GM18508 (cell line): Measurements from ENCODE around the gene RGMA.

Source experiments
- ATAC-seq: cut with Tn5 transposase; IDR thresholded peaks from one replicate; pipeline ENCODE4 v1.9.1; 2021; ENCODE audit warnings: moderate number of reproducible peaks; ENCODE audit not compliant: insufficient read depth, unreplicated experiment

The RGMA gene

DNA sequence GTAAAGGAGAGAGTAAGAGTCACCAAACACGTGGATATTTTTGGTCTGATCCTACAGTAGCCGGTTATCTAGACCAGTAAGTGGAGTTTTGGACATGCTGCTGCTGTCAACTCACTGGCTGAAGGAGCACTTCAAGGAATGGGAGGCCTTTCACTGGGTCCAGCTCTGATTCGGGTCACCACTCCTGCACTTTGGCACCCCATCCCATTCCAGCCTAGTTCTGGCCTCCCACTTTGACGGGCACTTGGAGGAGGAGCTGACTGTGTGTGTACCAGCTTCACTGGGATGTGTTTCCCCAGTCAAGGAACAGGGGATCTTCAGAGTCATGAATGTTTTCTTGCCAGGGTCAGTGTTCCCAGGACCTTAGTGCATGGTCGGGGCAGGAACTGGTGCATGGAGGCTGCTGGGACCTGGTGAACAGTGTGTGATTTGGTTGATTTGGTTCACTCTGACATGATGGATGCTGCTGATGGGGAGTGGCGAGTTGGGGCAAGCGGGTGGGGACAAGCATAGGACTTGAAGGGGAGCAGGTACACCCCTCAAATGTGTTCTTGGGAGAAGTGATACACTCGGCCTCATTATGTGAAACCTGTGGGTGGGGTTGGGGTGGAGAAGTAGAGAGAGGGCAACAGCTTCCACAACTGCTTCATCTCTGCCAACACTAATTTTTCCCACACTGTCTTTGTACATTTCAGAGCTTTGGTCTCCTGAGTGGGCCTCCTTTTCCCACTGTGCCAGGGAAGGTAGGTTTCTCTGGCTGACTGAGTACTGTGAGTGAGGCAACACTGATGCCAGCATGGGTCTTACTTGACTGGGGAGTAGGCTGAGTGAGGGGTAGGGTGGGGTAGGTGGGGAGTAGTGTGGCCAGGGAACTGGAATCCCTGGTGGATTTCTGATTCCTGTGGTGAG, 64.0 kb downstream of the RGMA start:
- ATAC-seq: no peak

DNA sequence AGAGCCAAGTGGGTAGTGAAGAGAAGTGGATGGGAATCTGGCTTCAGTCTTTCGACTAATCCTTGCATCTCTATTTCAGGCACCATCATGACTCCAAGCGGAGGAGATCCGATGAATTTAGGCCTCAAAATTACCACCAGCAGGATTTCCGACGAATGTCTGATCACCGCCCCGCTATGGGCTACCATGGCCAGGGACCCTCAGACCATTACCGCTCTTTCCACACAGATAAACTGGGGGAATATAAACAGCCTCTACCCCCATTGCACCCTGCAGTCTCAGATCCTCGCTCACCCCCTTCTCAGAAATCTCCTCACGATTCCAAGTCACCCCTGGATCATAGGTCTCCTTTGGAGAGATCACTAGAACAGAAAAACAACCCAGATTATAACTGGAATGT, 64.7 kb downstream of the RGMA start:
- ATAC-seq: no peak

- ATAC-seq: peak; percentile 71
Observed at GRCh38 chr15:93020976-93021772, 67.8 kb downstream of the RGMA start.

DNA sequence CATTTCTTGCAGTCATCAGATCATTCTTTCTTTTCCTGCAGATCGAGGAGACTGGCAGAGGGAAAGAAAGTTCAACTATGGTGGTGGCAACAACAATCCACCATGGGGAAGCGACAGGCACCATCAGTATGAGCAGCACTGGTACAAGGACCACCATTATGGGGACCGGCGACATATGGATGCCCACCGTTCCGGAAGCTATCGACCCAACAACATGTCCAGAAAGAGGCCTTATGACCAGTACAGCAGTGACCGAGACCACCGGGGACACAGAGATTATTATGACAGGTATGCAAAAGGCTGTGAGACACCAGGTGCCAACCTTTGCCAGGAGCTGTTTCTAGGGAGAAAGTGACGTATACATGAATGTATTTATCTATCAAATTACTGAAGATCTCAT, 69.0 kb downstream of the RGMA start:
- ATAC-seq: no peak

DNA sequence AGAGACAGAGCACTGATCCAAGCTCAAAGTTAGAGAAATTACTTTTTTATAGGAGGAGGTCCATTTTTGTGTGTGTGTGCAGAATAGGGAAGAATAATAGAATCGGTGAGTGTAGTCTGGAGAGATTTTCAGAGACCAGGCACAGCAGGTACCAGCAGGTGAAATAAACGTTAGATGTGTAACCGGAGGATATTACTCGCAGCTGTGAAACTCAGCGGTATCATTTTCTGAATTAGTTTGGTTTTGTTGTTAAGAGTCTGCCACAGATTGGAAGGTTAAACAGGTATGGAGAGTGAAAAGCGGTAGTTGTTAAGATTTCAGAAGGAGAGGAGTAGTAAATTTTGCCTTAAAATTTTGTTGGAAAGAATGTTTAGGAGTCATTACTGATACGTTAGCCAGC, 69.9 kb downstream of the RGMA start:
- ATAC-seq: no peak

DNA sequence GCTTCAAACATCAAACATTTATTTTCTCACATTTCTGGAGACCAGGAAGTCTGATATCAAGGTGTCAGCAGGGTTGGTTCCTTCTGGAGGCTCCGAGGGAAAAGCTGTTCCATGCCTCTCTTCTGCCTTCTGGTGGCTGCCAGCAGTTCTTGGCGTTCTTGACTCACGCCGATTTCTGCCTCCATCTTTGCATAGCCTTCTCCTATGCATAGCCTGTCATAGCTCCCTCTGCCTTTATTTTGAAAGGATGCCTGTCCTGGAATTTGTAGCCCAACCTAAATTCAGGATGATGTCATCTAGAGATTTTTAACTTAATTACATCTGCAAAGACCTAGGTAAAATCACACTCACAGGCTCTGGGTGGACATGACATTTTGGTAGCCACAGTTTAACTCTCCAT, 70.4 kb downstream of the RGMA start:
- ATAC-seq: no peak

DNA sequence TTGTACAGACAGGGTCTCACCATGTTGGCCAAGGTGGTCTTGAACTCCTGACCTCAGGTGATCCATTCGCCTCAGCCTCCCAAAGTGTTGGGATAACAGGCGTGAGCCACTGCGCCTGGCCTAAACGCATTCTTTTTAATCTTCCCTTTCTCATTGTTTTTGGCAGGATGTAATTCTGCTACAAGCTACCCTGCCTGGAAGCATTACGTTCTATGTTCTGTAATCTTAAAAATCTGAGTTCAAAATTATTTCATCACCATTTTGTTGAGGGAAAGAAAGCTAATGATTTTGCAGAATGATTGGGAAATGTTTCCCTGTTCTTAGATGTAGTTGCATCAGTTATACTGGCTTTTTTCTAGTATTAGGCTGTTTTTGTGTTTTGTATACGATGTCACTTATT, 71.5 kb downstream of the RGMA start:
- no peak for ATAC-seq

DNA sequence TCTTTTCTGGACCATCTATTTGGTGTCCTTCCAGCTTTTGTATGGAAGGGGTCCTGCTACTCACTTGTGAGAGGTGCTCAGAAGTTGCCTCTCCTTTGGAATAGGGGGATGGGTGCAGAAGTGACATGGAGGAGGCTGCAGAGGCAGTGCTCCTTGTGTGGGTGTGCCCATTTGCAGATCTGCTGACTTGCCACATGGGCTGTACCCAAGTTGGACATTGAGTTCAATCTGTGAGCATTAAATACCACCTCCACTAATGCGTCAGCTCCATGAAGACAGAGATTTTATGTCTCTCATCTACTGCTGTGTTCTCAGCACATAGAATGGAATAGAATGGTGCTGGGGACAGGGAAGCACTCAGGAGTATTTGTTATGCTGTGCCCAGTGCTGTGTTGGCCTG, 76.2 kb downstream of the RGMA start:
- no peak for ATAC-seq

DNA sequence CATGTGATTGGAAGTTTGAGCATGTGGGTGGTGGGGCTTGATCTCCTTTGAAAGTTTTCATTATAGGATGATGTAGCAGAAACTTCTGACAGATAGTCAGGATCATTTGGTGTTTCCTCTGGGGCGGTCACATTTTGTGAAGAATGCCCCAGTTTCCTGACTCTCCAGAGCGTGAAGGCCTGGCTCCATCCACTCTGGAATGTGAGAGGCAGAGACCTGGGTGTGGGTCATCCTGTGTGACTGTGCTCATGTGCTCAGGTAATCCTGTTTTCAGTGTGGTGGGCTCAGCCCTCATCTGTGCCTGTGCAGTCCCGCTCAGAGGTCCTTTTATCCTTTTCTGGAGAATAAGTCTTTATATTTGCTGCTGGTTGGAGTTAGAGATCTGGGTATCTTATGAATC, 81.0 kb downstream of the RGMA start:
- ATAC-seq: no peak

DNA sequence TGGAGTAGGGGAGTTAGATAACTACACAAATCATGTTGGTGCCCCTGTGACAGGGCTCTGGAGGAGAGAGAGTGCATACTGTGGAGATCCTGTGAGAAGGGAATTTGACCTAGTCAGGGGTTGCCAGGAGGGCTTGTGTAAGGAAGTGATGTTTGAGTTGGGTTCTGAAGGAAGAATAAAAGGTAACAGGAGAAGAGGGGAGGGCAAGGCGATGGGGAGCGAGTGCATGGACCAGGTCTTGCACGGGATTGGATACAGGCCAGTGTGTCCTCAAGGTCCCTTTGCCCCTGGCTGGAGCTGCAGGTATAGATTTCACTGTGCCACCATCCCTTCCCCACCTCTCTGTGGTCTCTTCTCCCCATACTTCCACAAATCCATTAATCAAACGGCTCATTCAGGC, 83.9 kb downstream of the RGMA start:
- ATAC-seq: no peak

DNA sequence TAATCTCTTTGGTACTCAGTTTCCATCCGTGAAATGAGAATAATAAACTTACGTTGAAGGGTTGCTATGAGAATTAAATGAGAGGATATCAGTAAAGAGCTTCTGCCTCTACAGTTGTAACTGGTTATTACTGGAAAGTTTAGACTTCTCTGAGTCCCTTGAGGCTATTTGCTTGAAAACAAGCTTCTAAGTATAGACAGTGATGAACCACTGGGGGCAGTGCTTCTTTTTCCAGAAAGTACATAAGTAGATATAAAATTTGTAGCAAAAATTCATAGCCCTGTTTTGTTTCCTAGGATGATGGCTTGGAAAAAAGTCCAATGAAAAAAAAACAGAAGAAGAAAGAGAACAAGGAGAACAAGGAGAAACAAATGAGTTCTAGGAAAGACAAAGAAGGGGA, 87.1 kb downstream of the RGMA start:
- no peak for ATAC-seq

DNA sequence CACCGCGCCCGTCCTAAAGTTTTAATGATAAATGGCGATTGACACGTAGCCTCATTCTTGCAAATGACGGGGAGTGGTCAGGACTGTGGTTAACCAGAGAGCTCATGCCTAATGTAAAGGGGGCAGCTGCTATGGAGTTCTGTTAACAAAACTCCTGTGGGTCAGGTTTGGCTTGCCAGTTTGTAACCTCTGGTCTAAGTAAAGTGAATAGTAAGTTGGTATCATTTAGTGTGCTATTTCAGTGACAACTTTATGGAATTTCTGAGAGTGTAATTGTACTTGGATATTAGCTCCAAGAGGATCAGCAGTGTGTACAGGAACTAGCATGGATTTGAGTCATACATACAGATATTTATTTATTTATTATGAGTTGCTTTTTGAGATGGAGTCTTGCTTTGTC, 87.9 kb downstream of the RGMA start:
- no peak for ATAC-seq

GRCh38 chr15:92997821-92998220, 91.2 kb downstream of the RGMA start:
- no peak for ATAC-seq

GRCh38 chr15:92992720-92993119, 96.3 kb downstream of the RGMA start:
- no peak for ATAC-seq

DNA sequence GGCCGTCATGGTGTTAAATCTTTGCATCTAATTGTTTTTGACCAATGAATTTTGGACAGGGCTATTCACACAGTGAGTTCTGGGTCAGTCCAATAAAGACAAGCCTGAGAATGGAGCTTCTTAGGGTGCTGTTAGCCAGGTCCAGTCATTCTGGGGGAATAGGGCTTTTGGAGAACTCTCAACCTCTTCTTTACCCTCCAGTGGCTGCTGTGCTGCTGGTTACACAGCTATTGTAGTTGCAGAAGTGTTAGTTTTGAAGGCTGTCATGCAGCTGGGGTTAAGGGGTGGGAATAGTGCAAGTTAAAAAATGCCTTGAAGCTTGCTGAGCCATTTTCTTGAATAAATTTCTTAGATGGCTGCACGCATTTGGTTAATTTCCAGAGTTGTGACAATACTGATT, 99.0 kb downstream of the RGMA start:
- no peak for ATAC-seq

DNA sequence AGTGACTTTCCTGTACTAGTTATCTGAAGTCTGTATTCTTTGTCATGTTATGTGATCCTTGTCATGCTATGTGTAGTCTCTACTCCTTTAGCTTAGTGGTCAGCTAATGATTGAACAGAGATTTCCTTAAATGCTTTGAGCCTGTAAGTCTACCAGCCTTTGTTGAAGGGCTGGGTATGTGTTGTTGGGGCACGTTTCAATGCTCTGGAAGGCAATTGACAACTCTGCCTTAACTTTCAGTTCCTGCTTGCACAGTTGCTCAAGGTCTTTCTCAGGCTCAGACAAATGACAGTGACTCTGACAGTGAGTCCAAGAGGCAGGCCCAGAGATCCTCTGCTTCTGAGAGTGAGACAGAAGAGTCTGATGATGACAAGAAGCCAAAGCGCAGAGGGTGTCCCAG, 99.5 kb downstream of the RGMA start:
- ATAC-seq: peak; percentile 76
